Kidney capillary endothelial cell (primary cell): Measurements from ENCODE around the gene ZNF207.
"Not testable (repeated sequence)": the region's sequence is repeated elsewhere in the genome, so short reads cannot be mapped to it uniquely, and the experiment has no call there.

ENCODE experiments used
- DNase-seq: peaks from one replicate; pipeline ENCODE4 v3.0.0-alpha.2; 2018; ENCODE audit warnings: low spot score

The ZNF207 gene

GRCh38 chr17:32388613-32389459 is 38.9 kb downstream of the ZNF207 start:
- no peak for DNase-seq

- no peak for DNase-seq
Measured at GRCh38 chr17:32393904-32394303, 43.9 kb downstream of the ZNF207 start.

GRCh38 chr17:32396343-32396742 is 46.4 kb downstream of the ZNF207 start:
- DNase-seq, result no peak

- DNase-seq, result no peak
Measured at GRCh38 chr17:32398946-32399345, 49.0 kb downstream of the ZNF207 start.

- DNase-seq, result not testable (repeated sequence)
Measured at GRCh38 chr17:32410085-32410484, 60.1 kb downstream of the ZNF207 start.

GRCh38 chr17:32426894-32427293 is 76.9 kb downstream of the ZNF207 start:
- DNase-seq, result no peak

GRCh38 chr17:32429598-32429997 is 79.6 kb downstream of the ZNF207 start:
- DNase-seq, result no peak
